H9 (cell line): ENCODE measurements around the gene FAM3D. TPM values are rescaled to one million over a fixed set of nuclear protein-coding genes. Genes with fewer than 3 reads are reported as not detected.

Experiments used
- DNase-seq: peaks from one replicate; pipeline ENCODE4 v3.0.0-alpha.2; 2017
- H2AFZ ChIP-seq: one replicate; pipeline ENCODE4 v1.6.1; 2013; ENCODE audit warnings: mild to moderate bottlenecking, low read length, control low read depth, moderate library complexity
- H2AK5ac ChIP-seq: 2 replicates; pipeline ENCODE4 v1.6.1; 2013; ENCODE audit warnings: low read length, control low read depth, mixed read lengths; ENCODE audit not compliant: insufficient read length
- H2BK120ac ChIP-seq: one replicate; pipeline ENCODE4 v1.6.1; 2013; ENCODE audit warnings: low read depth, mild to moderate bottlenecking, low read length, control low read depth, inconsistent platforms; ENCODE audit not compliant: poor library complexity, severe bottlenecking
- H2BK12ac ChIP-seq: 2 replicates; pipeline ENCODE4 v1.6.1; 2013; ENCODE audit warnings: low read length, control low read depth, mixed read lengths, low read depth; ENCODE audit not compliant: insufficient read length
- H2BK15ac ChIP-seq: 2 replicates; pipeline ENCODE4 v1.6.1; 2013; ENCODE audit warnings: low read depth, low read length, control low read depth
- H2BK20ac ChIP-seq: one replicate; pipeline ENCODE4 v1.6.1; 2013; ENCODE audit warnings: low read depth, mild to moderate bottlenecking, low read length, control low read depth, inconsistent platforms; ENCODE audit not compliant: poor library complexity, severe bottlenecking
- H2BK5ac ChIP-seq: 2 replicates; pipeline ENCODE4 v1.6.1; 2013; ENCODE audit warnings: low read length, control low read depth, mixed read lengths; ENCODE audit not compliant: insufficient read length
- H3K14ac ChIP-seq: 2 replicates; pipeline ENCODE4 v1.6.1; 2013; ENCODE audit warnings: low read length, control low read depth; ENCODE audit not compliant: insufficient read depth
- H3K18ac ChIP-seq: 2 replicates; pipeline ENCODE4 v1.6.1; 2013; ENCODE audit warnings: low read depth, mild to moderate bottlenecking, mixed read lengths, low read length, control low read depth; ENCODE audit not compliant: insufficient read length
- H3K23ac ChIP-seq: 2 replicates; pipeline ENCODE4 v1.6.1; 2013; ENCODE audit warnings: low read length, control low read depth, mixed read lengths, low read depth; ENCODE audit not compliant: insufficient read length
- H3K23me2 ChIP-seq: 2 replicates; pipeline ENCODE4 v1.6.1; 2013; ENCODE audit warnings: low read depth, mild to moderate bottlenecking, mixed read lengths, low read length, control low read depth; ENCODE audit not compliant: insufficient read length, poor library complexity, severe bottlenecking
- H3K27ac ChIP-seq: 2 replicates; pipeline ENCODE4 v1.5.1; 2013; ENCODE audit warnings: low read length, control low read depth, mixed read lengths, low read depth; ENCODE audit not compliant: insufficient read length
- H3K27me3 ChIP-seq: 2 replicates; pipeline ENCODE4 v1.6.1; 2013; ENCODE audit warnings: low read length, control low read depth, inconsistent platforms; ENCODE audit not compliant: insufficient read depth
- H3K4ac ChIP-seq: 2 replicates; pipeline ENCODE4 v1.6.1; 2013; ENCODE audit warnings: low read depth, mild to moderate bottlenecking, control low read depth, inconsistent platforms, low read length, moderate library complexity
- H3K4me1 ChIP-seq: 2 replicates; pipeline ENCODE4 v1.6.1; 2013; ENCODE audit warnings: low read length, control low read depth, inconsistent platforms; ENCODE audit not compliant: insufficient read depth
- H3K4me2 ChIP-seq: 2 replicates; pipeline ENCODE4 v1.6.1; 2013; ENCODE audit warnings: low read length, control low read depth, mixed read lengths; ENCODE audit not compliant: insufficient read length, insufficient read depth
- H3K56ac ChIP-seq: 2 replicates; pipeline ENCODE4 v1.6.1; 2013; ENCODE audit warnings: low read depth, mild to moderate bottlenecking, mixed read lengths, low read length, control low read depth; ENCODE audit not compliant: insufficient read length
- H3K79me1 ChIP-seq: 2 replicates; pipeline ENCODE4 v1.6.1; 2013; ENCODE audit warnings: low read depth, mild to moderate bottlenecking, moderate library complexity, low read length, control low read depth, inconsistent platforms; ENCODE audit not compliant: insufficient read depth, poor library complexity, severe bottlenecking
- H3K79me2 ChIP-seq: 2 replicates; pipeline ENCODE4 v1.6.1; 2013; ENCODE audit warnings: low read length, control low read depth, inconsistent platforms; ENCODE audit not compliant: insufficient read depth
- H3K9ac ChIP-seq: 2 replicates; pipeline ENCODE4 v1.6.1; 2013; ENCODE audit warnings: low read length, control low read depth, mixed read lengths; ENCODE audit not compliant: insufficient read length; ENCODE audit errors: extremely low read depth
- H3K9me3 ChIP-seq: one replicate; pipeline ENCODE4 v1.6.1; 2013; ENCODE audit warnings: low read depth, low read length, inconsistent platforms; ENCODE audit not compliant: control insufficient read depth
- H3T11ph ChIP-seq: one replicate; pipeline ENCODE4 v1.6.1; 2013; ENCODE audit warnings: mild to moderate bottlenecking, low read length, control low read depth, inconsistent platforms
- H4K20me1 ChIP-seq: one replicate; pipeline ENCODE4 v1.6.1; 2013; ENCODE audit not compliant: control insufficient read depth, insufficient read length, insufficient read depth
- H4K5ac ChIP-seq: 2 replicates; pipeline ENCODE4 v1.6.1; 2013; ENCODE audit warnings: low read depth, mild to moderate bottlenecking, mixed read lengths, low read length, control low read depth; ENCODE audit not compliant: insufficient read length
- H4K8ac ChIP-seq: replicated peaks from 2 replicates; pipeline ENCODE4 v1.6.1; 2013; ENCODE audit warnings: low read length, control low read depth, mixed read lengths, low read depth; ENCODE audit not compliant: insufficient read length
- H4K91ac ChIP-seq: 2 replicates; pipeline ENCODE4 v1.6.1; 2013; ENCODE audit warnings: low read depth, mild to moderate bottlenecking, moderate library complexity, mixed read lengths, low read length, control low read depth; ENCODE audit not compliant: insufficient read length
- H3K27ac Mint-ChIP-seq, 3 experiments: 2 replicates in 2 of 3; 3 replicates in 1 of 3; pipeline ENCODE4 v1.8.0; 2020 to 2021; ENCODE audit warnings: mixed read lengths in 3 of 3, mild to moderate bottlenecking in 1 of 3, moderate library complexity in 1 of 3
- H3K27me3 Mint-ChIP-seq: 2 replicates; pipeline ENCODE4 v1.8.0; 2021; ENCODE audit warnings: low read depth, mild to moderate bottlenecking, moderate library complexity, mixed read lengths
- H3K36me3 Mint-ChIP-seq, 3 experiments: 2 replicates in 2 of 3; 3 replicates in 1 of 3; pipeline ENCODE4 v1.8.0; 2020 to 2021; ENCODE audit warnings: low read depth in 3 of 3, mixed read lengths in 3 of 3; ENCODE audit not compliant: insufficient read depth in 1 of 3
- H3K4me1 Mint-ChIP-seq, 2 experiments: 2 replicates each; pipeline ENCODE4 v1.8.0; 2020; ENCODE audit warnings: mixed read lengths in 2 of 2
- H3K4me3 Mint-ChIP-seq, 2 experiments: 2 replicates in 1 of 2; 3 replicates in 1 of 2; pipeline ENCODE4 v1.8.0; 2020 to 2021; ENCODE audit warnings: mild to moderate bottlenecking in 2 of 2, mixed read lengths in 2 of 2, moderate library complexity in 1 of 2
- H3K9me3 Mint-ChIP-seq, 2 experiments: 2 replicates in 1 of 2; 3 replicates in 1 of 2; pipeline ENCODE4 v1.8.0; 2020; ENCODE audit warnings: mild to moderate bottlenecking in 2 of 2, mixed read lengths in 2 of 2, moderate library complexity in 1 of 2
- CTCF ChIP-seq: fragments of 200-600 bp; sonication (generic); conservative IDR thresholded peaks from 3 replicates; pipeline ENCODE4 v1.8.0; 2021; ENCODE audit warnings: antibody characterized with exemption, mild to moderate bottlenecking
- WGBS: extraction: QIAGEN DNeasy Blood & Tissue Kit; methylation state at CpG from one replicate; pipeline ENCODE4 v1.1.7; 2013; ENCODE audit warnings: missing lambda C conversion rate, low lambda C conversion rate, mixed read lengths; ENCODE audit not compliant: insufficient read length; ENCODE audit errors: extremely low coverage; 5-methylcytosine and 5-hydroxymethylcytosine counted together
- total RNA-seq: library from RNA; stranded (reverse); gene quantifications from 2 replicates; pipeline ENCODE4 v1.2.1, GENCODE V29; 2021

Gene FAM3D
- total RNA-seq, 1 experiment from 2014 or later, result not detected

- Mint-ChIP-seq H3K4me3 (no peak overlapping the region), H3K36me3 (no peaks in the 10 kb centered on the region), H3K4me1 (peaks cover 2 to 7% of the 10 kb centered on the region in 2 experiments; a peak in 3 of 4 replicates), H3K27ac (no peak overlapping the region), H3K27me3 (peaks cover 30% of the 10 kb centered on the region), H3K9me3 (peaks cover 0 to under 1% of the 10 kb centered on the region in 2 experiments; a peak in 1 of 5 replicates)
- no CpG with 5 or more reads among the region's 8 CpGs for WGBS
- Histone ChIP-seq H3K4me1 (no peaks in the 10 kb centered on the region), H3K23me2 (no peaks in the 10 kb centered on the region), H3K9ac (no peak overlapping the region), H3K79me2 (no peaks in the 10 kb centered on the region), H4K20me1 (no peaks in the 10 kb centered on the region), H3K18ac (no peak overlapping the region), H2AK5ac (no peak overlapping the region), H3K79me1 (no peaks in the 10 kb centered on the region), H2AFZ (no peak overlapping the region), H4K91ac (no peak overlapping the region), H2BK15ac (no peak overlapping the region), H2BK120ac (no peak overlapping the region), H3K27ac (no peak overlapping the region), H2BK5ac (no peak overlapping the region), H3K4me2 (no peak overlapping the region), H4K8ac (no peak overlapping the region), H3K56ac (no peak overlapping the region), H3K9me3 (no peaks in the 10 kb centered on the region), H3K23ac (no peak overlapping the region), H3K14ac (no peak overlapping the region), H2BK12ac (no peak overlapping the region), H4K5ac (no peak overlapping the region), H3T11ph (no peak overlapping the region), H3K27me3 (no peaks in the 10 kb centered on the region), H3K4ac (no peak overlapping the region), H2BK20ac (no peak overlapping the region)
- TF ChIP-seq CTCF, result no peak
- DNase-seq, result no peak
Measured at GRCh38 chr3:58657571-58658141, 8.9 kb downstream of the FAM3D start.
